GM12878 (cell line): ENCODE results near the gene EPX. TPM values are rescaled to one million over a fixed set of nuclear protein-coding genes. Genes with fewer than 3 reads are reported as not detected.

Experiments
- ATF3 ChIP-seq: IDR thresholded peaks from 2 replicates; pipeline ENCODE4 v1.6.1; 2011; ENCODE audit warnings: low read depth, mild to moderate bottlenecking, low read length, moderate library complexity, borderline replicate concordance; ENCODE audit errors: extremely low read depth
- CHD4 ChIP-seq: fragments of 200-600 bp; sonication (generic); IDR thresholded peaks from 2 replicates; pipeline ENCODE4 v1.6.1; 2016; ENCODE audit warnings: mild to moderate bottlenecking
- E4F1 ChIP-seq: fragments of 450-650 bp; IDR thresholded peaks from 2 replicates; pipeline ENCODE4 v1.6.1; 2018; ENCODE audit warnings: borderline replicate concordance, mild to moderate bottlenecking; ENCODE audit not compliant: partially characterized antibody
- EP300 ChIP-seq, 2 experiments: fragments of 150-350 bp in 1 of 2; IDR thresholded peaks; 2 replicates each; pipeline ENCODE4 v1.6.1; 2011 to 2012; ENCODE audit warnings: low read depth in 2 of 2, low read length in 2 of 2, borderline replicate concordance in 1 of 2, improper control_type of control experiment in 1 of 2, inconsistent platforms in 1 of 2; ENCODE audit not compliant: control insufficient read depth in 1 of 2
- MEF2A ChIP-seq: IDR thresholded peaks from 2 replicates; pipeline ENCODE4 v1.6.1; 2011; ENCODE audit warnings: low read depth, mild to moderate bottlenecking, low read length, moderate library complexity; ENCODE audit not compliant: insufficient read depth
- MTA3 ChIP-seq: IDR thresholded peaks from 2 replicates; pipeline ENCODE4 v1.6.1; 2012; ENCODE audit warnings: low read length, inconsistent platforms, borderline replicate concordance
- NBN ChIP-seq: fragments of 450-650 bp; IDR thresholded peaks from 2 replicates; pipeline ENCODE4 v1.6.1; 2016
- NFIC ChIP-seq: IDR thresholded peaks from 2 replicates; pipeline ENCODE4 v1.6.1; 2012; ENCODE audit warnings: low read depth, mild to moderate bottlenecking, inconsistent platforms, low read length, moderate library complexity
- NFYB ChIP-seq: IDR thresholded peaks from 2 replicates; pipeline ENCODE4 v1.6.1; 2011; ENCODE audit warnings: low read depth, mild to moderate bottlenecking, low read length, improper control_type of control experiment, moderate library complexity; ENCODE audit not compliant: insufficient read depth
- NKRF ChIP-seq: fragments of 450-650 bp; conservative IDR thresholded peaks from 2 replicates; pipeline ENCODE4 v1.6.1; 2017; ENCODE audit warnings: mild to moderate bottlenecking, moderate library complexity
- NR2F1 ChIP-seq: fragments of 450-650 bp; conservative IDR thresholded peaks from 2 replicates; pipeline ENCODE4 v1.6.1; 2017; ENCODE audit warnings: mild to moderate bottlenecking
- RFX5 ChIP-seq: IDR thresholded peaks from 2 replicates; pipeline ENCODE4 v1.6.1; 2011; ENCODE audit warnings: low read depth, low read length, improper control_type of control experiment
- STAT3 ChIP-seq: IDR thresholded peaks from 2 replicates; pipeline ENCODE4 v1.6.1; 2011; ENCODE audit warnings: low read depth, low read length, improper control_type of control experiment
- YBX1 ChIP-seq: fragments of 450-650 bp; IDR thresholded peaks from 2 replicates; pipeline ENCODE4 v1.6.1; 2016; ENCODE audit warnings: antibody characterized with exemption
- ZNF687 ChIP-seq: fragments of 450-650 bp; IDR thresholded peaks from 2 replicates; pipeline ENCODE4 v1.6.1; 2017; ENCODE audit warnings: mild to moderate bottlenecking, moderate library complexity
- polyA plus RNA-seq, 11 experiments: library from polyadenylated mRNA; depleted of rRNA in 4 of 11; unstranded in 6 of 11; stranded (reverse) in 5 of 11; fragments of >200 nt; fragmentation: Nextera tagmentation in 4 of 11; fragmentation: Illumina TruSeq in 1 of 11; extraction: Ambion mirVana in 4 of 11; extraction: Trizol in 1 of 11; gene quantifications; 1 replicate in 1 of 11; 2 replicates in 10 of 11; pipeline versions ENCODE4 v1.2.1 to v1.2.3, GENCODE V29; 2011 to 2016; ENCODE audit warnings: inconsistent platforms in 2 of 11, missing spikeins in 2 of 11, low read depth in 1 of 11
- total RNA-seq, 4 experiments: library from RNA; depleted of rRNA in 3 of 4; stranded (reverse); fragments of >200 nt in 3 of 4; fragmentation: Illumina TruSeq in 1 of 4; extraction: Trizol in 1 of 4; gene quantifications; 2 replicates each; pipeline versions ENCODE4 v1.2.1 to v1.2.3, GENCODE V29; 2013 to 2021

Gene EPX
- total and polyA plus RNA-seq, 10 of the 15 experiments (the other 5 are each of a cell fraction or from before 2014, with no cell fraction given): 0.03 TPM; not detected in 9

GRCh38 chr17:58249270-58250133, 57.0 kb downstream of the EPX start (continued):
- peak; percentile 86 for TF ChIP-seq ZNF687
- no peak for TF ChIP-seq NFIC
- TF ChIP-seq NBN: peak; percentile 43; the same call in 1 of the 2 replicates
- TF ChIP-seq MTA3: no peak
- TF ChIP-seq NKRF: no peak
- no peak for TF ChIP-seq YBX1
- TF ChIP-seq NR2F1: peak; percentile 48; the same call in 1 of the 2 replicates
- TF ChIP-seq NFYB: no peak
- no peak for TF ChIP-seq RFX5
- TF ChIP-seq EP300 (IDR thresholded peaks at IDR 0.05; ENCODE audit: borderline replicate concordance in 1 of 2, control insufficient read depth in 1 of 2, low read depth in 2 of 2, low read length in 2 of 2): no peak
- no peak for TF ChIP-seq CHD4
- TF ChIP-seq STAT3: no peak
- TF ChIP-seq ATF3: peak; percentile 41; the same call in 1 of the 2 replicates
- no peak for TF ChIP-seq MEF2A
- no peak for TF ChIP-seq E4F1
